HepG2 (cell line): ENCODE data around the gene TXN2. TPM values are rescaled to one million over a fixed set of nuclear protein-coding genes. Genes with fewer than 3 reads are reported as not detected.

ENCODE experiments used
- CBX2 ChIP-seq, 2 experiments: fragments of 200-600 bp in 1 of 2; sonication (generic); formaldehyde crosslinking in 1 of 2; IDR thresholded peaks; 2 replicates each; pipeline versions ENCODE4 v1.7.0 to v1.8.1; 2018 to 2022; ENCODE audit warnings: low read depth in 2 of 2, low read length in 1 of 2, mild to moderate bottlenecking in 1 of 2, missing genetic modification reagents in 1 of 2
- CEBPG ChIP-seq: IDR thresholded peaks from 2 replicates; pipeline ENCODE4 v1.6.1; 2016
- DPF2 ChIP-seq: sonication (generic); formaldehyde crosslinking; IDR thresholded peaks from 2 replicates; pipeline ENCODE4 v1.4.0; 2020; ENCODE audit warnings: mild to moderate bottlenecking, low read depth, missing genetic modification reagents, borderline replicate concordance
- KAT7 ChIP-seq: IDR thresholded peaks from 2 replicates; pipeline ENCODE4 v1.6.1; 2018; ENCODE audit warnings: borderline replicate concordance, missing compliant biosample characterization
- KMT2A ChIP-seq: sonication (generic); formaldehyde crosslinking; IDR thresholded peaks from 2 replicates; pipeline ENCODE4 v1.4.0; 2020; ENCODE audit warnings: missing genetic modification reagents
- MTF1 ChIP-seq: sonication (generic); formaldehyde crosslinking; IDR thresholded peaks from 2 replicates; pipeline ENCODE4 v1.5.0; 2020; ENCODE audit warnings: missing genetic modification reagents
- MTF2 ChIP-seq: sonication (generic); formaldehyde crosslinking; IDR thresholded peaks from 2 replicates; pipeline ENCODE4 v1.5.0; 2020; ENCODE audit warnings: missing genetic modification reagents, borderline replicate concordance
- NR2C2 ChIP-seq: sonication (generic); formaldehyde crosslinking; IDR thresholded peaks from 2 replicates; pipeline ENCODE4 v1.4.0; 2020; ENCODE audit warnings: missing genetic modification reagents, mild to moderate bottlenecking, moderate library complexity, borderline replicate concordance
- RBM22 ChIP-seq: fragments of 200-400 bp; formaldehyde crosslinking; optimal IDR thresholded peaks from 2 replicates; pipeline ENCODE3; 2017; ENCODE audit warnings: mild to moderate bottlenecking, low read length, moderate library complexity
- REXO4 ChIP-seq: sonication (generic); formaldehyde crosslinking; IDR thresholded peaks from 2 replicates; pipeline ENCODE4 v1.8.0; 2022; ENCODE audit warnings: missing genetic modification reagents, mild to moderate bottlenecking, borderline replicate concordance
- SAP130 ChIP-seq: IDR thresholded peaks from 2 replicates; pipeline ENCODE4 v1.6.1; 2016; ENCODE audit warnings: low read depth
- TMF1 ChIP-seq: sonication (generic); formaldehyde crosslinking; IDR thresholded peaks from 2 replicates; pipeline ENCODE4 v1.8.1; 2022; ENCODE audit warnings: low read depth, missing genetic modification reagents
- ZNF354B ChIP-seq: sonication (generic); formaldehyde crosslinking; IDR thresholded peaks from 2 replicates; pipeline ENCODE4 v1.8.0; 2022; ENCODE audit warnings: mild to moderate bottlenecking, missing genetic modification reagents
- ZNF501 ChIP-seq: sonication (generic); formaldehyde crosslinking; IDR thresholded peaks from 2 replicates; pipeline ENCODE4 v1.5.1; 2020; ENCODE audit warnings: mild to moderate bottlenecking, moderate library complexity, missing genetic modification reagents
- ZNF563 ChIP-seq: sonication (generic); formaldehyde crosslinking; IDR thresholded peaks from 2 replicates; pipeline ENCODE4 v1.8.0; 2022; ENCODE audit warnings: mild to moderate bottlenecking, moderate library complexity, missing genetic modification reagents
- ZNF614 ChIP-seq: IDR thresholded peaks from 2 replicates; pipeline ENCODE4 v1.6.1; 2018; ENCODE audit warnings: missing biosample characterization, missing genetic modification reagents, inconsistent platforms, borderline replicate concordance
- ZNF768 ChIP-seq: sonication (generic); formaldehyde crosslinking; IDR thresholded peaks from 2 replicates; pipeline ENCODE4 v1.4.0; 2020; ENCODE audit warnings: missing genetic modification reagents
- ZNF788 ChIP-seq: sonication (generic); formaldehyde crosslinking; IDR thresholded peaks from 2 replicates; pipeline ENCODE4 v1.5.0; 2020; ENCODE audit warnings: mild to moderate bottlenecking, missing genetic modification reagents, borderline replicate concordance
- polyA plus RNA-seq, 8 experiments: library from polyadenylated mRNA; depleted of rRNA in 3 of 8; stranded (reverse) in 7 of 8; unstranded in 1 of 8; fragments of >200 nt; fragmentation: Illumina TruSeq in 4 of 8; extraction: Trizol in 4 of 8; gene quantifications; 2 replicates each; pipeline versions ENCODE4 v1.2.1 to v1.2.3, GENCODE V29; 2011 to 2016; ENCODE audit warnings: low read depth in 4 of 8, missing spikeins in 1 of 8, mixed read lengths in 1 of 8; ENCODE audit not compliant: insufficient read depth in 1 of 8
- total RNA-seq, 5 experiments: library from RNA; depleted of rRNA; stranded (reverse); fragments of >200 nt; fragmentation: Illumina TruSeq; extraction: Trizol; gene quantifications; 2 replicates each; pipeline ENCODE4 v1.2.3, GENCODE V29; 2016; ENCODE audit warnings: low read depth in 1 of 5
- TF ChIP-seq, protein P1 (sequence below): sonication (generic); formaldehyde crosslinking; conservative IDR thresholded peaks from 2 replicates; pipeline ENCODE4 v1.8.0; 2022; ENCODE audit warnings: mild to moderate bottlenecking, moderate library complexity, missing genetic modification reagents
- TF ChIP-seq, protein P2 (sequence below): sonication (generic); formaldehyde crosslinking; IDR thresholded peaks from 2 replicates; pipeline ENCODE4 v1.5.1; 2020; ENCODE audit warnings: missing genetic modification reagents, mild to moderate bottlenecking, borderline replicate concordance
- TF ChIP-seq, protein P3 (sequence below): sonication (generic); formaldehyde crosslinking; IDR thresholded peaks from 2 replicates; pipeline ENCODE4 v1.8.1; 2022; ENCODE audit warnings: mild to moderate bottlenecking, missing genetic modification reagents
- TF ChIP-seq, protein P4 (sequence below): sonication (generic); formaldehyde crosslinking; IDR thresholded peaks from 2 replicates; pipeline ENCODE4 v1.5.1; 2020; ENCODE audit warnings: missing genetic modification reagents, mild to moderate bottlenecking, borderline replicate concordance

Gene TXN2
- total and polyA plus RNA-seq, 2 of the 13 experiments (the other 11 are each of a cell fraction or from before 2014, with no cell fraction given) = 41.4 to 109 TPM

DNA sequence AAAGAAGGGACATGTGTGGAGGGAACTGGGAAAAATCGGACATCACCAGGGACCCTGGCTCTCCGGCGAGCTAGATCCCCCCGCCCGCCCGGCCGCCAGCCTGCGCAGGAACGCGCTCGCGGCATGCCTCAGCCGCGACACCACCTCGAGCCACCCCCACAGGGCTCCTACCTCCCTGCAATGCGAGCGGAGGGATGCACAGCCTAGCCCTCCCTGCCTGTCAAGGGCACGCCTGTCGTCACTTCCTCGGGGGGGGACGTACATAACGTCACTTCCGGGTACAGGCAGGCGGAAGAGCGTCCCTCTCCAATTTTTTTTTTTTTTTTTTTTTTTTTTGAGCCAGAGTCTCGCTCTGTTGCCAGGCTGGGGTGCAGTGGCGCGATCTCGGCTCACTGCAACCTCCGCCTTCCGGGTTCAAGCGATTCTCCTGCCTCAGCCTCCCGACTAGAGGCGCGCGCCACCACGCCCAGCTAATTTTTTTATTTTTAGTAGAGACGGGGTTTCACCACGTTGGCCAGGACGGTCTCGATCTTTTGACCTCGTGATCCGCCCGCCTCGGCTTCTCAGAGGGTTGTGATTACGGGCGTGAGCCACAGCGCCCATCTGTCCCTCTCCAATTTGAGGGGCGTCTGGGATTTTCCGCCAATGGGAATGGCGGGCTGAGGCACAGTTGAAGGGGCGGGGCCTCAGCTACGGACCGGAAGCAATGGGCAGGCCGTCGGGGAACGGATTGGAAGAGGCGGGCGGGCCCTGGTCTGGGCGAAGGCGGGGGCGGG lies at the start of gene TXN2 (continued):
- 0 out of 2 replicates have a peak, but pooled peaks have one; percentile 53 for TF ChIP-seq TMF1 (CRISPR knock-in tag)
- peak; percentile 62; the same call in 1 of the 2 replicates for TF ChIP-seq ZNF501
- TF ChIP-seq CBX2 (IDR thresholded peaks at IDR 0.05; ENCODE audit: low read depth, low read length) = no peak
- TF ChIP-seq CBX2 (CRISPR knock-in tag; IDR thresholded peaks at IDR 0.05; ENCODE audit: low read depth) = no peak
- no peak; the same call in 1 of the 2 replicates for TF ChIP-seq CEBPG
- TF ChIP-seq MTF1 (CRISPR knock-in tag) = no peak
- TF ChIP-seq KAT7 = no peak; the same call in 1 of the 2 replicates
- no peak for TF ChIP-seq REXO4 (CRISPR knock-in tag)
- no peak for TF ChIP-seq MTF2
- TF ChIP-seq ZNF614 (CRISPR knock-in tag) = no peak
- peak; percentile 37; the same call in 1 of the 2 replicates for TF ChIP-seq ZNF563 (CRISPR knock-in tag)
- TF ChIP-seq, protein P1, sequence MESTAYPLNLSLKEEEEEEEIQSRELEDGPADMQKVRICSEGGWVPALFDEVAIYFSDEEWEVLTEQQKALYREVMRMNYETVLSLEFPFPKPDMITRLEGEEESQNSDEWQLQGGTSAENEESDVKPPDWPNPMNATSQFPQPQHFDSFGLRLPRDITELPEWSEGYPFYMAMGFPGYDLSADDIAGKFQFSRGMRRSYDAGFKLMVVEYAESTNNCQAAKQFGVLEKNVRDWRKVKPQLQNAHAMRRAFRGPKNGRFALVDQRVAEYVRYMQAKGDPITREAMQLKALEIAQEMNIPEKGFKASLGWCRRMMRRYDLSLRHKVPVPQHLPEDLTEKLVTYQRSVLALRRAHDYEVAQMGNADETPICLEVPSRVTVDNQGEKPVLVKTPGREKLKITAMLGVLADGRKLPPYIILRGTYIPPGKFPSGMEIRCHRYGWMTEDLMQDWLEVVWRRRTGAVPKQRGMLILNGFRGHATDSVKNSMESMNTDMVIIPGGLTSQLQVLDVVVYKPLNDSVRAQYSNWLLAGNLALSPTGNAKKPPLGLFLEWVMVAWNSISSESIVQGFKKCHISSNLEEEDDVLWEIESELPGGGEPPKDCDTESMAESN (CRISPR knock-in tag) = no peak; the same call in 1 of the 2 replicates
- TF ChIP-seq ZNF354B = no peak
- TF ChIP-seq KMT2A (CRISPR knock-in tag) = peak; percentile 64; the same call in 1 of the 2 replicates
- TF ChIP-seq, protein P2, sequence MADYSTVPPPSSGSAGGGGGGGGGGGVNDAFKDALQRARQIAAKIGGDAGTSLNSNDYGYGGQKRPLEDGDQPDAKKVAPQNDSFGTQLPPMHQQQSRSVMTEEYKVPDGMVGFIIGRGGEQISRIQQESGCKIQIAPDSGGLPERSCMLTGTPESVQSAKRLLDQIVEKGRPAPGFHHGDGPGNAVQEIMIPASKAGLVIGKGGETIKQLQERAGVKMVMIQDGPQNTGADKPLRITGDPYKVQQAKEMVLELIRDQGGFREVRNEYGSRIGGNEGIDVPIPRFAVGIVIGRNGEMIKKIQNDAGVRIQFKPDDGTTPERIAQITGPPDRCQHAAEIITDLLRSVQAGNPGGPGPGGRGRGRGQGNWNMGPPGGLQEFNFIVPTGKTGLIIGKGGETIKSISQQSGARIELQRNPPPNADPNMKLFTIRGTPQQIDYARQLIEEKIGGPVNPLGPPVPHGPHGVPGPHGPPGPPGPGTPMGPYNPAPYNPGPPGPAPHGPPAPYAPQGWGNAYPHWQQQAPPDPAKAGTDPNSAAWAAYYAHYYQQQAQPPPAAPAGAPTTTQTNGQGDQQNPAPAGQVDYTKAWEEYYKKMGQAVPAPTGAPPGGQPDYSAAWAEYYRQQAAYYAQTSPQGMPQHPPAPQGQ (CRISPR knock-in tag) = 0 out of 2 replicates have a peak, but pooled peaks have one; percentile 57
- TF ChIP-seq, protein P3, sequence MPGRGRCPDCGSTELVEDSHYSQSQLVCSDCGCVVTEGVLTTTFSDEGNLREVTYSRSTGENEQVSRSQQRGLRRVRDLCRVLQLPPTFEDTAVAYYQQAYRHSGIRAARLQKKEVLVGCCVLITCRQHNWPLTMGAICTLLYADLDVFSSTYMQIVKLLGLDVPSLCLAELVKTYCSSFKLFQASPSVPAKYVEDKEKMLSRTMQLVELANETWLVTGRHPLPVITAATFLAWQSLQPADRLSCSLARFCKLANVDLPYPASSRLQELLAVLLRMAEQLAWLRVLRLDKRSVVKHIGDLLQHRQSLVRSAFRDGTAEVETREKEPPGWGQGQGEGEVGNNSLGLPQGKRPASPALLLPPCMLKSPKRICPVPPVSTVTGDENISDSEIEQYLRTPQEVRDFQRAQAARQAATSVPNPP = no peak
- peak; percentile 94 for TF ChIP-seq SAP130
- peak; percentile 81 for TF ChIP-seq ZNF788 (CRISPR knock-in tag)
- TF ChIP-seq, protein P4, sequence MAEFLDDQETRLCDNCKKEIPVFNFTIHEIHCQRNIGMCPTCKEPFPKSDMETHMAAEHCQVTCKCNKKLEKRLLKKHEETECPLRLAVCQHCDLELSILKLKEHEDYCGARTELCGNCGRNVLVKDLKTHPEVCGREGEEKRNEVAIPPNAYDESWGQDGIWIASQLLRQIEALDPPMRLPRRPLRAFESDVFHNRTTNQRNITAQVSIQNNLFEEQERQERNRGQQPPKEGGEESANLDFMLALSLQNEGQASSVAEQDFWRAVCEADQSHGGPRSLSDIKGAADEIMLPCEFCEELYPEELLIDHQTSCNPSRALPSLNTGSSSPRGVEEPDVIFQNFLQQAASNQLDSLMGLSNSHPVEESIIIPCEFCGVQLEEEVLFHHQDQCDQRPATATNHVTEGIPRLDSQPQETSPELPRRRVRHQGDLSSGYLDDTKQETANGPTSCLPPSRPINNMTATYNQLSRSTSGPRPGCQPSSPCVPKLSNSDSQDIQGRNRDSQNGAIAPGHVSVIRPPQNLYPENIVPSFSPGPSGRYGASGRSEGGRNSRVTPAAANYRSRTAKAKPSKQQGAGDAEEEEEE (CRISPR knock-in tag) = no peak
- peak; percentile 74 for TF ChIP-seq NR2C2 (CRISPR knock-in tag)
- TF ChIP-seq RBM22 = peak; percentile 79
- TF ChIP-seq ZNF768 (CRISPR knock-in tag) = peak; percentile 81; the same call in 1 of the 2 replicates
- TF ChIP-seq DPF2 (CRISPR knock-in tag) = 0 out of 2 replicates have a peak, but pooled peaks have one; percentile 13
